IPS-18a (cell line): Measurements from ENCODE around the gene NCKAP5.

Experiments used
- H3K27ac ChIP-seq: one replicate; pipeline ENCODE4 v1.5.1; 2013; ENCODE audit warnings: low read length
- H3K27me3 ChIP-seq: one replicate; pipeline ENCODE4 v1.6.1; 2013; ENCODE audit warnings: mild to moderate bottlenecking, low read length; ENCODE audit not compliant: control insufficient read depth, insufficient read depth
- H3K36me3 ChIP-seq: one replicate; pipeline ENCODE4 v1.6.1; 2013; ENCODE audit warnings: low read depth, low read length; ENCODE audit not compliant: control insufficient read depth
- H3K4me1 ChIP-seq: one replicate; pipeline ENCODE4 v1.6.1; 2013; ENCODE audit warnings: low read depth, low read length; ENCODE audit not compliant: control insufficient read depth
- H3K4me3 ChIP-seq: one replicate; pipeline ENCODE4 v1.5.1; 2013; ENCODE audit warnings: low read length
- H3K9ac ChIP-seq: one replicate; pipeline ENCODE4 v1.6.1; 2013; ENCODE audit warnings: mild to moderate bottlenecking, low read length, moderate library complexity
- H3K9me3 ChIP-seq: one replicate; pipeline ENCODE4 v1.6.1; 2013; ENCODE audit warnings: low read depth, low read length; ENCODE audit not compliant: control insufficient read depth

The NCKAP5 gene

GRCh38 chr2:133574186-133574585, 5.9 kb upstream of the NCKAP5 start:
- H3K4me3 ChIP-seq = no peak overlapping the region
- H3K9me3 ChIP-seq = no peaks in the 10 kb centered on the region
- H3K27me3 ChIP-seq = no peaks in the 10 kb centered on the region
- H3K27ac ChIP-seq = no peak overlapping the region
- no peak overlapping the region for H3K9ac ChIP-seq
- peaks cover 23% of the 10 kb centered on the region for H3K4me1 ChIP-seq
- no peaks in the 10 kb centered on the region for H3K36me3 ChIP-seq

- Histone ChIP-seq H3K4me1 (peaks cover 29% of the 10 kb centered on the region), H3K4me3 (no peak overlapping the region), H3K27ac (no peak overlapping the region), H3K9me3 (no peaks in the 10 kb centered on the region), H3K36me3 (no peaks in the 10 kb centered on the region), H3K9ac (no peak overlapping the region), H3K27me3 (no peaks in the 10 kb centered on the region)
Measured at GRCh38 chr2:133573491-133574162, 5.4 kb upstream of the NCKAP5 start.

- no peak overlapping the region for H3K9ac ChIP-seq
- H3K4me1 ChIP-seq = peaks cover 42% of the 10 kb centered on the region
- H3K9me3 ChIP-seq = no peaks in the 10 kb centered on the region
- H3K27me3 ChIP-seq = no peaks in the 10 kb centered on the region
- H3K36me3 ChIP-seq = no peaks in the 10 kb centered on the region
- H3K27ac ChIP-seq = no peak overlapping the region
- peak overlapping the region; percentile 24 for H3K4me3 ChIP-seq
Measured at GRCh38 chr2:133571249-133571648, 3.0 kb upstream of the NCKAP5 start.

- no peaks in the 10 kb centered on the region for H3K9me3 ChIP-seq
- H3K36me3 ChIP-seq = no peaks in the 10 kb centered on the region
- peaks cover 42% of the 10 kb centered on the region for H3K4me1 ChIP-seq
- no peak overlapping the region for H3K4me3 ChIP-seq
- no peaks in the 10 kb centered on the region for H3K27me3 ChIP-seq
- no peak overlapping the region for H3K9ac ChIP-seq
- H3K27ac ChIP-seq = no peak overlapping the region
Measured at GRCh38 chr2:133570542-133570941, 2.3 kb upstream of the NCKAP5 start.

GRCh38 chr2:133569286-133569830, 1.1 kb upstream of the NCKAP5 start:
- H3K9ac ChIP-seq = no peak overlapping the region
- no peaks in the 10 kb centered on the region for H3K9me3 ChIP-seq
- peaks cover 42% of the 10 kb centered on the region for H3K4me1 ChIP-seq
- no peak overlapping the region for H3K27ac ChIP-seq
- H3K4me3 ChIP-seq = no peak overlapping the region
- no peaks in the 10 kb centered on the region for H3K27me3 ChIP-seq
- no peaks in the 10 kb centered on the region for H3K36me3 ChIP-seq

GRCh38 chr2:133568598-133568997, 335 bp upstream of the NCKAP5 start:
- Histone ChIP-seq H3K27ac (no peak overlapping the region), H3K9me3 (no peaks in the 10 kb centered on the region), H3K9ac (no peak overlapping the region), H3K4me1 (peaks cover 42% of the 10 kb centered on the region), H3K4me3 (peak overlapping the region; percentile 40), H3K36me3 (no peaks in the 10 kb centered on the region), H3K27me3 (no peaks in the 10 kb centered on the region)

GRCh38 chr2:133562558-133562957, 5.7 kb downstream of the NCKAP5 start:
- H3K9ac ChIP-seq = no peak overlapping the region
- H3K4me1 ChIP-seq = peaks cover 3% of the 10 kb centered on the region
- H3K27me3 ChIP-seq = no peaks in the 10 kb centered on the region
- H3K9me3 ChIP-seq = no peaks in the 10 kb centered on the region
- no peak overlapping the region for H3K4me3 ChIP-seq
- H3K36me3 ChIP-seq = no peaks in the 10 kb centered on the region
- H3K27ac ChIP-seq = no peak overlapping the region

GRCh38 chr2:133561045-133561852, 7.0 kb downstream of the NCKAP5 start:
- H3K4me3 ChIP-seq = no peak overlapping the region
- no peaks in the 10 kb centered on the region for H3K9me3 ChIP-seq
- H3K9ac ChIP-seq = no peak overlapping the region
- no peaks in the 10 kb centered on the region for H3K36me3 ChIP-seq
- no peak overlapping the region for H3K27ac ChIP-seq
- H3K27me3 ChIP-seq = no peaks in the 10 kb centered on the region
- no peaks in the 10 kb centered on the region for H3K4me1 ChIP-seq

- no peak overlapping the region for H3K27ac ChIP-seq
Measured at GRCh38 chr2:133557614-133558013, 10.6 kb downstream of the NCKAP5 start.

GRCh38 chr2:133553838-133554408, 14.3 kb downstream of the NCKAP5 start:
- no peaks in the 10 kb centered on the region for H3K9me3 ChIP-seq
- no peak overlapping the region for H3K4me3 ChIP-seq
- H3K27me3 ChIP-seq = no peaks in the 10 kb centered on the region
- H3K4me1 ChIP-seq = no peaks in the 10 kb centered on the region
- H3K36me3 ChIP-seq = no peaks in the 10 kb centered on the region
- no peak overlapping the region for H3K27ac ChIP-seq
- no peak overlapping the region for H3K9ac ChIP-seq

More at GRCh38 chr2:133557614-133558013, 10.6 kb downstream of the NCKAP5 start:
- no peak overlapping the region for H3K4me3 ChIP-seq
- H3K9ac ChIP-seq = no peak overlapping the region
- H3K9me3 ChIP-seq = no peaks in the 10 kb centered on the region
- no peaks in the 10 kb centered on the region for H3K27me3 ChIP-seq
- no peaks in the 10 kb centered on the region for H3K36me3 ChIP-seq
- H3K4me1 ChIP-seq = no peaks in the 10 kb centered on the region

- no peaks in the 10 kb centered on the region for H3K27me3 ChIP-seq
- H3K27ac ChIP-seq = no peak overlapping the region
- no peak overlapping the region for H3K4me3 ChIP-seq
- no peaks in the 10 kb centered on the region for H3K36me3 ChIP-seq
- no peak overlapping the region for H3K9ac ChIP-seq
- no peaks in the 10 kb centered on the region for H3K4me1 ChIP-seq
- H3K9me3 ChIP-seq = no peaks in the 10 kb centered on the region
Measured at GRCh38 chr2:133553251-133553650, 15.0 kb downstream of the NCKAP5 start.
